H9 (cell line): ENCODE data around the gene ST6GAL1. TPM values are rescaled to one million over a fixed set of nuclear protein-coding genes. Genes with fewer than 3 reads are reported as not detected.

Source experiments
- DNase-seq: peaks from one replicate; pipeline ENCODE4 v3.0.0-alpha.2; 2017
- H2AFZ ChIP-seq: one replicate; pipeline ENCODE4 v1.6.1; 2013; ENCODE audit warnings: mild to moderate bottlenecking, low read length, control low read depth, moderate library complexity
- H2AK5ac ChIP-seq: 2 replicates; pipeline ENCODE4 v1.6.1; 2013; ENCODE audit warnings: low read length, control low read depth, mixed read lengths; ENCODE audit not compliant: insufficient read length
- H2BK120ac ChIP-seq: one replicate; pipeline ENCODE4 v1.6.1; 2013; ENCODE audit warnings: low read depth, mild to moderate bottlenecking, low read length, control low read depth, inconsistent platforms; ENCODE audit not compliant: poor library complexity, severe bottlenecking
- H2BK12ac ChIP-seq: 2 replicates; pipeline ENCODE4 v1.6.1; 2013; ENCODE audit warnings: low read length, control low read depth, mixed read lengths, low read depth; ENCODE audit not compliant: insufficient read length
- H2BK15ac ChIP-seq: 2 replicates; pipeline ENCODE4 v1.6.1; 2013; ENCODE audit warnings: low read depth, low read length, control low read depth
- H2BK20ac ChIP-seq: one replicate; pipeline ENCODE4 v1.6.1; 2013; ENCODE audit warnings: low read depth, mild to moderate bottlenecking, low read length, control low read depth, inconsistent platforms; ENCODE audit not compliant: poor library complexity, severe bottlenecking
- H2BK5ac ChIP-seq: 2 replicates; pipeline ENCODE4 v1.6.1; 2013; ENCODE audit warnings: low read length, control low read depth, mixed read lengths; ENCODE audit not compliant: insufficient read length
- H3K14ac ChIP-seq: 2 replicates; pipeline ENCODE4 v1.6.1; 2013; ENCODE audit warnings: low read length, control low read depth; ENCODE audit not compliant: insufficient read depth
- H3K18ac ChIP-seq: 2 replicates; pipeline ENCODE4 v1.6.1; 2013; ENCODE audit warnings: low read depth, mild to moderate bottlenecking, mixed read lengths, low read length, control low read depth; ENCODE audit not compliant: insufficient read length
- H3K23ac ChIP-seq: 2 replicates; pipeline ENCODE4 v1.6.1; 2013; ENCODE audit warnings: low read length, control low read depth, mixed read lengths, low read depth; ENCODE audit not compliant: insufficient read length
- H3K23me2 ChIP-seq: 2 replicates; pipeline ENCODE4 v1.6.1; 2013; ENCODE audit warnings: low read depth, mild to moderate bottlenecking, mixed read lengths, low read length, control low read depth; ENCODE audit not compliant: insufficient read length, poor library complexity, severe bottlenecking
- H3K27ac ChIP-seq: 2 replicates; pipeline ENCODE4 v1.5.1; 2013; ENCODE audit warnings: low read length, control low read depth, mixed read lengths, low read depth; ENCODE audit not compliant: insufficient read length
- H3K27me3 ChIP-seq: 2 replicates; pipeline ENCODE4 v1.6.1; 2013; ENCODE audit warnings: low read length, control low read depth, inconsistent platforms; ENCODE audit not compliant: insufficient read depth
- H3K4ac ChIP-seq: 2 replicates; pipeline ENCODE4 v1.6.1; 2013; ENCODE audit warnings: low read depth, mild to moderate bottlenecking, control low read depth, inconsistent platforms, low read length, moderate library complexity
- H3K4me1 ChIP-seq: 2 replicates; pipeline ENCODE4 v1.6.1; 2013; ENCODE audit warnings: low read length, control low read depth, inconsistent platforms; ENCODE audit not compliant: insufficient read depth
- H3K4me2 ChIP-seq: 2 replicates; pipeline ENCODE4 v1.6.1; 2013; ENCODE audit warnings: low read length, control low read depth, mixed read lengths; ENCODE audit not compliant: insufficient read length, insufficient read depth
- H3K56ac ChIP-seq: 2 replicates; pipeline ENCODE4 v1.6.1; 2013; ENCODE audit warnings: low read depth, mild to moderate bottlenecking, mixed read lengths, low read length, control low read depth; ENCODE audit not compliant: insufficient read length
- H3K79me1 ChIP-seq: 2 replicates; pipeline ENCODE4 v1.6.1; 2013; ENCODE audit warnings: low read depth, mild to moderate bottlenecking, moderate library complexity, low read length, control low read depth, inconsistent platforms; ENCODE audit not compliant: insufficient read depth, poor library complexity, severe bottlenecking
- H3K79me2 ChIP-seq: 2 replicates; pipeline ENCODE4 v1.6.1; 2013; ENCODE audit warnings: low read length, control low read depth, inconsistent platforms; ENCODE audit not compliant: insufficient read depth
- H3K9ac ChIP-seq: 2 replicates; pipeline ENCODE4 v1.6.1; 2013; ENCODE audit warnings: low read length, control low read depth, mixed read lengths; ENCODE audit not compliant: insufficient read length; ENCODE audit errors: extremely low read depth
- H3K9me3 ChIP-seq: one replicate; pipeline ENCODE4 v1.6.1; 2013; ENCODE audit warnings: low read depth, low read length, inconsistent platforms; ENCODE audit not compliant: control insufficient read depth
- H3T11ph ChIP-seq: one replicate; pipeline ENCODE4 v1.6.1; 2013; ENCODE audit warnings: mild to moderate bottlenecking, low read length, control low read depth, inconsistent platforms
- H4K20me1 ChIP-seq: one replicate; pipeline ENCODE4 v1.6.1; 2013; ENCODE audit not compliant: control insufficient read depth, insufficient read length, insufficient read depth
- H4K5ac ChIP-seq: 2 replicates; pipeline ENCODE4 v1.6.1; 2013; ENCODE audit warnings: low read depth, mild to moderate bottlenecking, mixed read lengths, low read length, control low read depth; ENCODE audit not compliant: insufficient read length
- H4K8ac ChIP-seq: replicated peaks from 2 replicates; pipeline ENCODE4 v1.6.1; 2013; ENCODE audit warnings: low read length, control low read depth, mixed read lengths, low read depth; ENCODE audit not compliant: insufficient read length
- H4K91ac ChIP-seq: 2 replicates; pipeline ENCODE4 v1.6.1; 2013; ENCODE audit warnings: low read depth, mild to moderate bottlenecking, moderate library complexity, mixed read lengths, low read length, control low read depth; ENCODE audit not compliant: insufficient read length
- H3K27ac Mint-ChIP-seq, 3 experiments: 2 replicates in 2 of 3; 3 replicates in 1 of 3; pipeline ENCODE4 v1.8.0; 2020 to 2021; ENCODE audit warnings: mixed read lengths in 3 of 3, mild to moderate bottlenecking in 1 of 3, moderate library complexity in 1 of 3
- H3K27me3 Mint-ChIP-seq: 2 replicates; pipeline ENCODE4 v1.8.0; 2021; ENCODE audit warnings: low read depth, mild to moderate bottlenecking, moderate library complexity, mixed read lengths
- H3K36me3 Mint-ChIP-seq, 3 experiments: 2 replicates in 2 of 3; 3 replicates in 1 of 3; pipeline ENCODE4 v1.8.0; 2020 to 2021; ENCODE audit warnings: low read depth in 3 of 3, mixed read lengths in 3 of 3; ENCODE audit not compliant: insufficient read depth in 1 of 3
- H3K4me1 Mint-ChIP-seq, 2 experiments: 2 replicates each; pipeline ENCODE4 v1.8.0; 2020; ENCODE audit warnings: mixed read lengths in 2 of 2
- H3K4me3 Mint-ChIP-seq, 2 experiments: 2 replicates in 1 of 2; 3 replicates in 1 of 2; pipeline ENCODE4 v1.8.0; 2020 to 2021; ENCODE audit warnings: mild to moderate bottlenecking in 2 of 2, mixed read lengths in 2 of 2, moderate library complexity in 1 of 2
- H3K9me3 Mint-ChIP-seq, 2 experiments: 2 replicates in 1 of 2; 3 replicates in 1 of 2; pipeline ENCODE4 v1.8.0; 2020; ENCODE audit warnings: mild to moderate bottlenecking in 2 of 2, mixed read lengths in 2 of 2, moderate library complexity in 1 of 2
- WGBS: extraction: QIAGEN DNeasy Blood & Tissue Kit; methylation state at CpG from one replicate; pipeline ENCODE4 v1.1.7; 2013; ENCODE audit warnings: missing lambda C conversion rate, low lambda C conversion rate, mixed read lengths; ENCODE audit not compliant: insufficient read length; ENCODE audit errors: extremely low coverage; 5-methylcytosine and 5-hydroxymethylcytosine counted together
- total RNA-seq: library from RNA; stranded (reverse); gene quantifications from 2 replicates; pipeline ENCODE4 v1.2.1, GENCODE V29; 2021
- TF ChIP-seq, protein P1 (sequence below): fragments of 200-600 bp; sonication (generic); conservative IDR thresholded peaks from 3 replicates; pipeline ENCODE4 v1.8.0; 2021; ENCODE audit warnings: antibody characterized with exemption, mild to moderate bottlenecking

The ST6GAL1 gene
- total RNA-seq, 1 experiment from 2014 or later = 139 TPM

DNA sequence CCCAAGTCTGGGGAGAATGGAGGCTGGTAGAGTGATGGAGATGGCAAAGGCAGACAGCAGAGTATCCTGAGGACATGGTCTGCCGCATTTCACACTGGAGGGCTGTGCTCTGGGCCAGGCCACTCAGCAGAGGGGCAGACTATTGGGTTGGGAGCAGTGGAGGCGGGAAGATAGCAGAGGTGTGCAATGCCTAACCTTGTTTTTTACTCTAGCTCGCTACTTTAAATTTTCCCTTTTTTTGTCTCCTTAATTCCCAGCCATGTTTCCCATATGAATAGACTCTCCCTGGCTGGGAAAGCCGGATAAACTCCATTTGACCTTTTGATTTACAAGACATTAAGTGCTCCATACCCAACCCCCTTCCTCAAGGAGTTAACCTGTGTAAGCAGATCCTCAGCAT, 33.5 kb upstream of the ST6GAL1 start:
- no peak overlapping the region for H3T11ph ChIP-seq
- no peak overlapping the region for H3K27ac ChIP-seq
- H2BK15ac ChIP-seq = no peak overlapping the region

More for the DNA sequence above, 33.5 kb upstream of the ST6GAL1 start:
- H3K9ac ChIP-seq = no peak overlapping the region
- H3K4me1 Mint-ChIP-seq = peaks cover 64 to 69% of the 10 kb centered on the region in 2 experiments
- no peaks in the 10 kb centered on the region for H4K20me1 ChIP-seq
- no peaks in the 10 kb centered on the region for H3K79me2 ChIP-seq
- H3K4me3 Mint-ChIP-seq = peak overlapping the region in 1 of 2 experiments; percentile 51; a peak in 3 of 5 replicates
- no peak overlapping the region for H4K5ac ChIP-seq
- H2BK20ac ChIP-seq = no peak overlapping the region
- DNase-seq = peak; percentile 48
- H3K4me1 ChIP-seq = peaks cover 3% of the 10 kb centered on the region
- H2BK5ac ChIP-seq = no peak overlapping the region
- no peak overlapping the region for H4K8ac ChIP-seq
- H3K36me3 Mint-ChIP-seq = peaks cover 11 to 19% (median 16%) of the 10 kb centered on the region in 3 experiments
- H3K9me3 ChIP-seq = no peaks in the 10 kb centered on the region
- peaks cover 2% of the 10 kb centered on the region; the same call in 1 of the 2 replicates for H3K27me3 Mint-ChIP-seq
- H3K27me3 ChIP-seq = no peaks in the 10 kb centered on the region
- no CpG with 5 or more reads among the region's 4 CpGs for WGBS
- no peaks in the 10 kb centered on the region for H3K23me2 ChIP-seq
- H3K27ac Mint-ChIP-seq = peak overlapping the region in 2 of 3 experiments; percentile 5 to 78; a peak in 3 of 7 replicates
- H3K18ac ChIP-seq = no peak overlapping the region
- no peak overlapping the region for H4K91ac ChIP-seq
- no peak overlapping the region for H3K56ac ChIP-seq
- H2AK5ac ChIP-seq = no peak overlapping the region
- no peak overlapping the region for H3K4ac ChIP-seq
- H3K14ac ChIP-seq = no peak overlapping the region
- H3K23ac ChIP-seq = no peak overlapping the region
- TF ChIP-seq, protein P1, sequence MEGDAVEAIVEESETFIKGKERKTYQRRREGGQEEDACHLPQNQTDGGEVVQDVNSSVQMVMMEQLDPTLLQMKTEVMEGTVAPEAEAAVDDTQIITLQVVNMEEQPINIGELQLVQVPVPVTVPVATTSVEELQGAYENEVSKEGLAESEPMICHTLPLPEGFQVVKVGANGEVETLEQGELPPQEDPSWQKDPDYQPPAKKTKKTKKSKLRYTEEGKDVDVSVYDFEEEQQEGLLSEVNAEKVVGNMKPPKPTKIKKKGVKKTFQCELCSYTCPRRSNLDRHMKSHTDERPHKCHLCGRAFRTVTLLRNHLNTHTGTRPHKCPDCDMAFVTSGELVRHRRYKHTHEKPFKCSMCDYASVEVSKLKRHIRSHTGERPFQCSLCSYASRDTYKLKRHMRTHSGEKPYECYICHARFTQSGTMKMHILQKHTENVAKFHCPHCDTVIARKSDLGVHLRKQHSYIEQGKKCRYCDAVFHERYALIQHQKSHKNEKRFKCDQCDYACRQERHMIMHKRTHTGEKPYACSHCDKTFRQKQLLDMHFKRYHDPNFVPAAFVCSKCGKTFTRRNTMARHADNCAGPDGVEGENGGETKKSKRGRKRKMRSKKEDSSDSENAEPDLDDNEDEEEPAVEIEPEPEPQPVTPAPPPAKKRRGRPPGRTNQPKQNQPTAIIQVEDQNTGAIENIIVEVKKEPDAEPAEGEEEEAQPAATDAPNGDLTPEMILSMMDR = no peak
- no peak overlapping the region for H2BK12ac ChIP-seq
- H3K4me2 ChIP-seq = no peak overlapping the region
- H2BK120ac ChIP-seq = no peak overlapping the region
- H3K9me3 Mint-ChIP-seq = peaks cover 13 to 22% of the 10 kb centered on the region in 2 experiments
- H2AFZ ChIP-seq = no peak overlapping the region
- no peaks in the 10 kb centered on the region for H3K79me1 ChIP-seq
